ENCODE results near the gene DUS2. TPM values are rescaled to one million over a fixed set of nuclear protein-coding genes. Genes with fewer than 3 reads are reported as not detected.
"Not testable (repeated sequence)": the region's sequence is repeated elsewhere in the genome, so short reads cannot be mapped to it uniquely, and the experiment has no call there.

Gene DUS2
- total and polyA plus RNA-seq, 2 of the 8 experiments (the other 6 are each of a cell fraction or from before 2014, with no cell fraction given), result 17.2 to 27.0 TPM

DNA sequence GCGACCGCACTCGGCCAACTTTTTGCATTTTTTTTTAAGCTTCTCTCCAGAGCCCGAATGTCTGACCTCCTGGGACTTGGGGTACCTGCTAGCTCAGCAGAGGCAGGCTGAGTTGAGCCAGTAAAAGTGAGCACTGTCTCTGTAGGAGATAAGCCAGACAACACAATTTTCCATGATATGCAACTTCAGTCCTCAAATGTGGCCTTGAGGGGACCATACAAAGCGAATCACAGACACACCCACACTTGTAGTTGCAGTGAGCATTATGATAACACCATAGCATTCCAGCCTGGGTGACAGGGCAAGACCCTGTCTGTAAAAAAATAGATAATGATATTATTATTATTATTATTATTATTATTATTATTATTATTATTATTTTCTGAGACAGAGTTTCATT is 26.4 kb upstream of the DUS2 start (continued):
- no peak for TF ChIP-seq ASH2L (IDR thresholded peaks at IDR 0.05; ENCODE audit: low read length)
- no peak for TF ChIP-seq JUND (IDR thresholded peaks at IDR 0.05; ENCODE audit: low read length)

DNA sequence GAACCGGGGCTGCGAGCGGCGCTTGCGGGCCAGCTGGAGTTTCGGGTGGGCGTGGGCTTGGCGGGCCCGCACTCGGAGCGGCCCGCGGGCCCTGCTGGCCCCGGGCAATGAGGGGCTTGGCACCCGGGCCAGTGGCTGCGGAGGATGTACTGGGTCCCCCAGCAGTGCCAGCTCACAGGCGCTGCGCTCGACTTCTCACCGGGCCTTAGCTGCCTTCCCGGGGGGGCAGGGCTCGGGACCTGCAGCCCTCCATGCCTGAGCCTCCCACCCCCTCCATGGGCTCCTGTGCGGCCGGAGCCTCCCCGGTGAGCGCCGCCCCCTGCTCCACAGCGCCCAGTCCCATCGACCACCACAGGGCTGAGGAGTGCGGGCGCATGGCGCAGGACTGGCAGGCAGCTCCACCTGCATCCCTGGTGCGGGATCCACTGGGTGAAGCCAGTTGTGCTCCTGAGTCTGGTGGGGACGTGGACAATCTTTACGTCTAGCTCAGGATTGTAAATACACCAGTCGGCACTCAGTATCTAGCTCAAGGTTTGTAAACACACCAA is 24.8 kb upstream of the DUS2 start:
- H2BK20ac ChIP-seq (ENCODE audit: low read length); H3K56ac ChIP-seq (replicated peaks; ENCODE audit: insufficient read length, low read depth, low read length); H2AK5ac ChIP-seq (ENCODE audit: low read depth, low read length); H3K79me1 ChIP-seq (ENCODE audit: low read depth, low read length); H3K23ac ChIP-seq (ENCODE audit: insufficient read length); H3K4me1 ChIP-seq (replicated peaks in 1 of 4; ENCODE audit: control insufficient read depth in 3 of 4, insufficient read depth in 4 of 4, low read length in 3 of 4); FAIRE-seq; DNase-seq (ENCODE audit: low read depth in 1 of 2, low spot score in 2 of 2); H3K4me3 ChIP-seq (ENCODE audit: extremely low read depth in 1 of 4, insufficient read depth in 2 of 4, low read depth in 3 of 4, low read length in 4 of 4); H3K4ac ChIP-seq (replicated peaks; ENCODE audit: insufficient read length, low read depth, low read length); H2BK12ac ChIP-seq (ENCODE audit: low read depth, low read length); H2BK15ac ChIP-seq (ENCODE audit: low read length); H2AFZ ChIP-seq (ENCODE audit: low read length); H3K18ac ChIP-seq (ENCODE audit: extremely low read depth, low read length); H4K5ac ChIP-seq (ENCODE audit: insufficient read length, low read depth, low read length); H3K9ac ChIP-seq (replicated peaks in 1 of 4; ENCODE audit: extremely low read depth in 1 of 4, low read depth in 3 of 4, low read length in 3 of 4); H3K14ac ChIP-seq (ENCODE audit: insufficient read length); H3K23me2 ChIP-seq (ENCODE audit: low read depth, low read length); H3K4me2 ChIP-seq (ENCODE audit: insufficient read depth in 1 of 2, low read depth in 2 of 2, low read length in 2 of 2); H4K8ac ChIP-seq (ENCODE audit: extremely low read depth, insufficient read depth, low read length); H3K79me2 ChIP-seq (ENCODE audit: control insufficient read depth in 1 of 2, insufficient read depth in 2 of 2, low read length in 2 of 2); H3K27me3 ChIP-seq (replicated peaks in 1 of 4; ENCODE audit: control insufficient read depth in 3 of 4, extremely low read depth in 1 of 4, insufficient read depth in 3 of 4, low read length in 3 of 4); H4K91ac ChIP-seq (replicated peaks; ENCODE audit: insufficient read length, low read length); H3K36me3 ChIP-seq (ENCODE audit: control insufficient read depth in 2 of 4, insufficient read depth in 4 of 4, low read length in 3 of 4); H3K9me3 ChIP-seq (ENCODE audit: insufficient read depth in 2 of 2, low read depth in 1 of 2, low read length in 1 of 2); H2BK5ac ChIP-seq (ENCODE audit: low read depth, low read length); H3K27ac ChIP-seq (ENCODE audit: low read depth, low read length); H2BK120ac ChIP-seq (replicated peaks; ENCODE audit: low read depth, low read length); H4K20me1 ChIP-seq (replicated peaks in 1 of 2; ENCODE audit: control insufficient read depth in 1 of 2, insufficient read depth in 2 of 2, low read length in 2 of 2): not testable (repeated sequence)
- WGBS, 2 experiments (ENCODE audit: extremely low coverage in 1 of 2, insufficient coverage in 1 of 2, insufficient read length in 1 of 2, insufficient replicate concordance in 2 of 2, low coverage in 1 of 2, low lambda C conversion rate in 2 of 2, missing lambda C conversion rate in 1 of 2), result 94% methylated on average over 21 of the region's 36 CpGs; no CpG with 5 or more reads in 1 of the 2 experiments
- ChIA-PET CTCF (ENCODE audit: partially characterized antibody) (interaction anchor here (0.6 to 3.8 kb wide), 18 partner anchors 7 to 178 kb away, joined by 3 to 17 read pairs (median 4); partner anchors contain the start of genes DPEP2NB, DPEP3 and NRN1L), POLR2A (ENCODE audit: partially characterized antibody) (interaction anchor here (0.9 to 2.5 kb wide), 5 partner anchors 17 to 296 kb away, joined by 3 to 19 read pairs (median 3); partner anchors contain the start of genes DDX28 and DUS2)

Measured in H1 (cell line).